ENCODE results near the gene TTLL8.

TTLL8 gene

GRCh38 chr22:50082961-50083461 is 24.9 kb upstream of the TTLL8 start:
- no peak overlapping the region for H3K4me3 ChIP-seq (ENCODE audit: low read depth, low read length)
- TF ChIP-seq CTCF (IDR thresholded peaks at IDR 0.05; ENCODE audit: low read depth, low read length): no peak

DNA sequence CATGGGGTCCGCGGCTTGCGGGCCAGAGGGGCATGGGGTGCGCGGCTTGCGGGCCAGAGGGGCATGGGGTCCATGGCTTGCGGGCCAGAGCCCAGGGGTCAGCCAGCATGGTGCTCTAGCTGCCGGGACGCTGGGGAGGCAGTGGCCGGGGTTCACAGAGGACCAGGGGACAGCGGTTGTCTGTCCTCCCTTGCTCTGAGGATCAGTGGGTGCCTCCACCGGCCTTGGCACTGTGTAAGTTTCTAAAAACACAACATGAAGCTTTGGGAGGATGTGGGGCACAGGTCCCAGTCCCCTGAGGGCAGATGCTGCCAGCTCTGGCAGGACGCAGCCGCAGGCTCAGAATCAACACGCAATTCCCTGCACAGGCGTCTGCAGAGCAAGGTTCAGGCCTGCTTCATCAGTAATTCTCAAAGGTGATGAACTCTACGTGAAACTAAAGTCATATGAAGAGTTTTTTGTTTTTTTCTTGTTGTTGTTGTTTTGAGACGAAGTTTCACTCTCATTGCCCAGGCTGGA is 24.2 kb upstream of the TTLL8 start:
- no peak for TF ChIP-seq CTCF (IDR thresholded peaks at IDR 0.05; ENCODE audit: low read depth, low read length)
- H3K4me3 ChIP-seq (ENCODE audit: low read depth, low read length): no peak overlapping the region

DNA sequence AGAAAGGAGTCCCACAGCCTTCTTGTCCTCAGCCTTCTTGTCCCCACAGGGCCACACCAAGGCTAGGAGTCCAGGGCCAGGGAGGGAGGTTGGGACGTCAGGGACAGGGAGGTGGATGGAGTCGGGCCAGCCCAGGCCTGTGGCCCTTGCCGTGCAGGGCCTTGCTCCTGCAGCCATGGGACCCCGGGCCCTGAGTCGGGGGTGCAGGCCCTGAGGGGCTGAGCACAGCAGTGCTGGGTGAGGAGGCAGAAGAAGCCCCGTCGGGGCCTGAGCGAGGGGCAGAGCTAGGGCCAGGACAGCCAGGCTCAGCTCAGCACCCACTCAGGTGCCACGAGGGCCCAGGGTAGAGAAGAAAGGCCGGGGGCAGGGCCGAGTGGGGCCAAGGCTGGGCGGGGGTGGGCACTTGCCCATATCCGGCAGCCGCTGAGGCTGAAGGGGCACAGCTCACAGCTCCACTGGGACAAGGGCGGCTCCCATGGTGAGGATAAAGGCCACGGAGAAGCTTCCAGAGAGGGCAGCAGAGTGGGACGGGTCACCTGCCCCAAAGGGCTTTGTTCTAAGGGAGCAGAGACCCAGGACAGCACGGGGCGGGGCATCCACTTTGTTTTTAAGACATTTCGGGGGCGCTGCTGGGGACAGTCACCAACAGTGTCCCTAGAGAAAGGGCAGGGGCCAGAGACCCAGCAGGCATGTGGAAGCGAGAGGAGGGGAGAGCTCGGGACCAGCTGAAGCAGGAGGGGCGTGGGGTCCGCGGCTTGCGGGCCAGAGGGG is 23.5 kb upstream of the TTLL8 start:
- TF ChIP-seq CTCF (IDR thresholded peaks at IDR 0.05; ENCODE audit: low read depth, low read length): no peak
- H3K4me3 ChIP-seq (ENCODE audit: low read depth, low read length): no peak overlapping the region

- no peak for TF ChIP-seq CTCF (IDR thresholded peaks at IDR 0.05; ENCODE audit: low read depth, low read length)
- no peak overlapping the region for H3K4me3 ChIP-seq (ENCODE audit: low read depth, low read length)
Observed at GRCh38 chr22:50080077-50080465, 22.0 kb upstream of the TTLL8 start.

DNA sequence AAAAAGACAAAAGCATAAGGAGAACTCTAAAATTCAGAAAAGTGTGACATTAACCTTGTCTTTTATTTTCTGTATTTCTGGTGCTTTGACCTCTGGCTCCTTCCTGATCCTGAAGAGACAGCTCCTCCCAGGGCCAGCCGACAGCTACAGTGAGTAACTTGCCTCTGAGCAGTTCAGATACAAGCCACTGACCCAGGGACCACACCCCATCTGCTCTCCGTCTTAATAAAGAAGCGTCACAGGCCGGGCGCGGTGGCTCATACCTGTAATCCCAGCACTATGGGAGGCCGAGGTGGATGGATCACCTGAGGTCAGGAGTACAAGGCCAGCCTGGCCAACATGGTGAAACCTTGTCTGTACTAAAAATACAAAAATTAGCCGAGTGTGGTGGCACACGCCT is 20.7 kb upstream of the TTLL8 start:
- no peak for TF ChIP-seq CTCF (IDR thresholded peaks at IDR 0.05; ENCODE audit: low read depth, low read length)
- H3K4me3 ChIP-seq (ENCODE audit: low read depth, low read length): no peak overlapping the region

- H3K4me3 ChIP-seq (ENCODE audit: low read depth, low read length): no peak overlapping the region
- no peak for TF ChIP-seq CTCF (IDR thresholded peaks at IDR 0.05; ENCODE audit: low read depth, low read length)
Observed at GRCh38 chr22:50078246-50078645, 20.1 kb upstream of the TTLL8 start.
